ENCODE results near the gene SKOR2.
"Not testable (repeated sequence)": the region's sequence is repeated elsewhere in the genome, so short reads cannot be mapped to it uniquely, and the experiment has no call there.

SKOR2 gene

GRCh38 chr18:47195961-47196360, 55.5 kb downstream of the SKOR2 start:
- not testable (repeated sequence) for DNase-seq

GRCh38 chr18:47191961-47192360, 59.5 kb downstream of the SKOR2 start:
- no peak for DNase-seq

- no peak for DNase-seq
Observed at GRCh38 chr18:47187721-47188120, 63.7 kb downstream of the SKOR2 start.

- DNase-seq = no peak
Observed at GRCh38 chr18:47184419-47185050, 66.9 kb downstream of the SKOR2 start.

- not testable (repeated sequence) for DNase-seq
Observed at GRCh38 chr18:47182156-47182555, 69.3 kb downstream of the SKOR2 start.

- DNase-seq = no peak
Observed at GRCh38 chr18:47180765-47181164, 70.7 kb downstream of the SKOR2 start.

- DNase-seq = no peak
Observed at GRCh38 chr18:47179520-47179919, 71.9 kb downstream of the SKOR2 start.

- peak; percentile 86 for DNase-seq
Observed at GRCh38 chr18:47175898-47176575, 75.4 kb downstream of the SKOR2 start, which contains the start of gene IER3IP1. TSS of gene IER3IP1 (minus strand) at chr18:47176364. CDS start at chr18:47176277, 87 bp downstream.

GRCh38 chr18:47175283-47175897, 76.1 kb downstream of the SKOR2 start:
- no peak for DNase-seq

- no peak for DNase-seq
Observed at GRCh38 chr18:47174545-47175116, 76.8 kb downstream of the SKOR2 start.

GRCh38 chr18:47172476-47172875, 79.0 kb downstream of the SKOR2 start:
- DNase-seq = no peak

GRCh38 chr18:47168913-47169312, 82.5 kb downstream of the SKOR2 start:
- DNase-seq = no peak

GRCh38 chr18:47168509-47168908, 83.0 kb downstream of the SKOR2 start:
- DNase-seq = no peak

- DNase-seq = no peak
Observed at GRCh38 chr18:47166294-47166693, 85.2 kb downstream of the SKOR2 start.

GRCh38 chr18:47163241-47163640, 88.2 kb downstream of the SKOR2 start:
- no peak for DNase-seq

GRCh38 chr18:47160256-47160655, 91.2 kb downstream of the SKOR2 start:
- DNase-seq = no peak

- not testable (repeated sequence) for DNase-seq
Observed at GRCh38 chr18:47158404-47158803, 93.1 kb downstream of the SKOR2 start.

All from CD4-positive, alpha-beta T cell treated with Interleukin-15 for 1 hour (primary cell).